Middle frontal gyrus (tissue), 1 donor: Measurements from ENCODE around the gene CHADL.

Experiments
- DNase-seq: peaks from one replicate; pipeline ENCODE4 v3.0.0-alpha.2; 2015; ENCODE audit warnings: low spot score; ENCODE audit errors: extremely low spot score

CHADL gene

GRCh38 chr22:41231369-41231768 is 9.4 kb downstream of the CHADL start:
- no peak for DNase-seq

GRCh38 chr22:41230401-41230785 is 10.3 kb downstream of the CHADL start:
- no peak for DNase-seq

- no peak for DNase-seq
Measured at GRCh38 chr22:41229730-41230400, 10.9 kb downstream of the CHADL start.

GRCh38 chr22:41229215-41229614 is 11.5 kb downstream of the CHADL start:
- no peak for DNase-seq

GRCh38 chr22:41226723-41227655 is 13.7 kb downstream of the CHADL start:
- DNase-seq: no peak

GRCh38 chr22:41223535-41223934 is 17.2 kb downstream of the CHADL start:
- no peak for DNase-seq

- DNase-seq: no peak
Measured at GRCh38 chr22:41222846-41223507, 17.8 kb downstream of the CHADL start.

GRCh38 chr22:41217553-41218157 is 23.1 kb downstream of the CHADL start:
- DNase-seq: no peak

- DNase-seq: no peak
Measured at GRCh38 chr22:41216984-41217383, 23.7 kb downstream of the CHADL start.

GRCh38 chr22:41215926-41216325 is 24.8 kb downstream of the CHADL start:
- DNase-seq: no peak

GRCh38 chr22:41215409-41215808 is 25.3 kb downstream of the CHADL start:
- DNase-seq: no peak

- no peak for DNase-seq
Measured at GRCh38 chr22:41206719-41207118, 34.0 kb downstream of the CHADL start.

- DNase-seq: peak; percentile 96
Measured at GRCh38 chr22:41204992-41205900, 35.5 kb downstream of the CHADL start, which contains the start of gene L3MBTL2. TSS of gene L3MBTL2 (plus strand) at chr22:41205312. CDS start at chr22:41205363, 51 bp downstream.

GRCh38 chr22:41204066-41204465 is 36.7 kb downstream of the CHADL start:
- no peak for DNase-seq

- DNase-seq: no peak
Measured at GRCh38 chr22:41203118-41203517, 37.6 kb downstream of the CHADL start.

GRCh38 chr22:41201141-41201540 is 39.6 kb downstream of the CHADL start:
- DNase-seq: no peak

GRCh38 chr22:41198027-41198580 is 42.6 kb downstream of the CHADL start:
- DNase-seq: no peak

- peak; percentile 62 for DNase-seq
Measured at GRCh38 chr22:41197038-41197972, 43.4 kb downstream of the CHADL start.

- DNase-seq: no peak
Measured at GRCh38 chr22:41193829-41194228, 46.9 kb downstream of the CHADL start.
